ENCODE measurements around the gene CORO1C.
"Not testable (repeated sequence)": the region's sequence is repeated elsewhere in the genome, so short reads cannot be mapped to it uniquely, and the experiment has no call there.

The CORO1C gene

GRCh38 chr12:108666401-108666881 lies 64.9 kb downstream of the CORO1C start:
- Histone ChIP-seq H3K4me3 (ENCODE audit: low read length) (no peak overlapping the region), H3K9me3 (ENCODE audit: insufficient read depth, low read depth, low read length) (no peaks in the 10 kb centered on the region), H3K36me3 (ENCODE audit: insufficient read depth, low read length) (no peaks in the 10 kb centered on the region; the same call in 1 of the 2 replicates), H3K27ac (ENCODE audit: low read depth, low read length) (no peak overlapping the region), H3K27me3 (ENCODE audit: insufficient read depth, low read length) (no peaks in the 10 kb centered on the region), H3K4me1 (ENCODE audit: insufficient read depth, low read length) (peaks cover 23% of the 10 kb centered on the region), H3K9ac (ENCODE audit: low read depth, low read length) (no peak overlapping the region)
- WGBS, result 77% methylated on average over 3 of the region's 3 CpGs

DNA sequence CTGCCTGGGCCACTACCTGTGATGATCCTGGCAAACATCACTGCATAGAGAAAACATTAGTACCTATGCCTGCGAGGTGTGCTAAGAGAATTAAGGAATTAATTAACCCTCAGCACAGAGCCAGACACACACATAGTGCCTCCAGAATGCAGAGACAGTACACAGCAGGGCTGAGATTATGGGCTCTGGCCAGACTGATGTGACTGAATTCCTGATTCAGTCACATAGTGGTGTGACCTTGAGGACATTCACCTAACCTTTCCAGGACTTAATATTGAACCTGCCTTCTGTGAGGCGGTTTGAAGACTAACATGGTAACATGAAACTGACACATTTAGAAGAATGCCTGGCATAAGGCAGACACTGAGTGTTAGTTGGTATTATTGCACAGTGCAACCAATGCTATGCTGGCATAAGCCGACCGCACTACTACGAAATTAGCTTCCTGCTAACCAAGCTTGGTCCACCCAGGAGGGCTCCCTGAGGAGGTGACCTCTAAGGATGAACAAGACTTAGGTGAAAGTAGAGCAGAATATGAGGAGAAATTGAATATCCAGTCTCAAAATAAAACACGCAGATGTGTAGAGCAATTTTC lies 65.6 kb downstream of the CORO1C start:
- Histone ChIP-seq H3K4me3 (ENCODE audit: low read length) (no peak overlapping the region), H3K9ac (ENCODE audit: low read depth, low read length) (no peak overlapping the region), H3K4me1 (ENCODE audit: insufficient read depth, low read length) (peaks cover 26% of the 10 kb centered on the region), H3K36me3 (ENCODE audit: insufficient read depth, low read length) (peaks cover 4% of the 10 kb centered on the region), H3K27ac (ENCODE audit: low read depth, low read length) (no peak overlapping the region), H3K9me3 (ENCODE audit: insufficient read depth, low read depth, low read length) (no peaks in the 10 kb centered on the region), H3K27me3 (ENCODE audit: insufficient read depth, low read length) (no peaks in the 10 kb centered on the region)
- 95% methylated on average over 6 of the region's 6 CpGs for WGBS

DNA sequence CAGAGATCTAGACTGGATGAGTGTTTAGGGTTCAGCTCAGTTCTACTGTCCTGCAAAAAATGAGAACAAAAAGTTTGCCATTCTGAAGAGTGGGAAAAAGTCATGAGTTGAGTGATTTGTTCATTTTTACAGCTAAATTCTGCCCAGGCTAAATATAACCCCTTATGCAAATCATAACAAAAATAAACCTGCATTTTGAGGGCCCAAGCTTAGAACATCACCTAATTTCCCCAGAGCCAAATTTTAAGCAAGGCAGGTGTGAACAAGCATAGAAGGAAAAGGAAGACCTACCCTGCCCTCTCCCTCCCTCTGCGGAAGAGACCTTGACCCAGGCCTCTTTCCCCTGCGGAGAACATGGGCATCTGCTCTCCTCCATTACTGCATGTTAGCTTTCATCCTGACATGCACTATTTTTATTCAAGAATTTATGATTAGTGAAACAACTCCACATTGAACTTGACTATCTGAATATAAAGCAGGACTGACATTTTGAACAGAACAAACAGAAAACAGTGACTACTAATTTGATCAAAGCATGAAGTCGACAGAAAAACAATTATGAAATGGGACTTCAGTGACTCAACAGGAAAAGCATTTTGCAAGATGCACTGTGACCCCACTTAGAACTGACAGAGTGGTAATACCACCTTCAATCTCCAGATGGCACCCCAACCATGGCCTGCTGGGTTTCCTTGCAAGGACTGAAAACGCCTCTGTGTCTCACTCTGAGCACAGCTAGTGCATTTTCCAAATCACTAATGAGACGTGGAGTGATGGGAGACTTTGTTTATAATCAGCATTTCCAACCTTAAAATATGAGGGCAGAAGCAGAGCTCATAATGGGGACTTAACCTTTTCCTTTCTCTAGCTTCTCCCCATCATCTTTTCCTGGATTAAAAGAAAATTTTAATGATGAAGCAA lies 66.7 kb downstream of the CORO1C start:
- H3K9ac ChIP-seq (ENCODE audit: low read depth, low read length), result no peak overlapping the region
- H3K36me3 ChIP-seq (ENCODE audit: insufficient read depth, low read length), result peaks cover 7% of the 10 kb centered on the region
- no peaks in the 10 kb centered on the region for H3K9me3 ChIP-seq (ENCODE audit: insufficient read depth, low read depth, low read length)
- H3K4me3 ChIP-seq (ENCODE audit: low read length), result no peak overlapping the region
- peaks cover 22% of the 10 kb centered on the region for H3K4me1 ChIP-seq (ENCODE audit: insufficient read depth, low read length)
- 23% methylated on average over 4 of the region's 5 CpGs for WGBS
- H3K27me3 ChIP-seq (ENCODE audit: insufficient read depth, low read length), result no peaks in the 10 kb centered on the region
- H3K27ac ChIP-seq (ENCODE audit: low read depth, low read length), result 0 out of 2 replicates have a peak overlapping the region, but pooled peaks have one; percentile 2

DNA sequence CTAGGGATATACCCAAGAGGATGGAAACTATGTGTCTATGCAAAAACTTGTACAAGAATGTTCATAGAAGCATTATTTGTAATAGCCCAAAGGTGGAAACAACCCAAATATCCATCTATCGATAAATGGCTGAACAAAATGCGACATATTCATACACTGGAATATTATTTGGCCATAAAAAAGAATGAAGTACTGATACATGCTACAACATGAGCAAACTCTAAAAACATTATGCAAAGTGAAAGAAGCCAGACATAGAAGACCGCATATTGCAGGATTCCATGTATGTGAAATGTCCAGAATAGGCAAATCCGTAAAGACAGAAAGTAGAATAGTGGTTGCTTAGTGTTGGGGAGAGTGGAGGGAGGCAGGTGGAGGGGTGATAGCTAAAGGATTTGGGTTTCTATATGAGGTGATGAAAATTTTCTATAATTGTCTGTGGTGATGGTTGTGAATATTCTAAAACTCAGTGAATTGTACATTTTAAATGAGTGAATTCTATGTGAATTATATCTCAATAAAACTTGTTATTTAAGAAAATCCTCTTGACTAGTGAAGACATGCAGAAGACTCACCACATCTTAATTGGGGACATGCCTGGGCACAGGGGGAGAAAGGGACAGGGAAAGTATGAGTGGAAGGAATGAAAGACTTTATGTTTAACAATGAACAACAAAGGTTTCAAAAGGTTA lies 67.8 kb downstream of the CORO1C start:
- Histone ChIP-seq H3K9ac (ENCODE audit: low read depth, low read length) (no peak overlapping the region), H3K4me1 (ENCODE audit: insufficient read depth, low read length) (peaks cover 20% of the 10 kb centered on the region), H3K36me3 (ENCODE audit: insufficient read depth, low read length) (peaks cover 14% of the 10 kb centered on the region), H3K4me3 (ENCODE audit: low read length) (no peak overlapping the region), H3K27me3 (ENCODE audit: insufficient read depth, low read length) (no peaks in the 10 kb centered on the region), H3K9me3 (ENCODE audit: insufficient read depth, low read depth, low read length) (no peaks in the 10 kb centered on the region), H3K27ac (ENCODE audit: low read depth, low read length) (no peak overlapping the region)
- WGBS, result 95% methylated on average over 4 of the region's 4 CpGs

- 100% methylated on average over 2 of the region's 4 CpGs for WGBS
- H3K9me3 ChIP-seq (ENCODE audit: insufficient read depth, low read depth, low read length); H3K9ac ChIP-seq (ENCODE audit: low read depth, low read length); H3K4me3 ChIP-seq (ENCODE audit: low read length); H3K27me3 ChIP-seq (ENCODE audit: insufficient read depth, low read length); H3K27ac ChIP-seq (ENCODE audit: low read depth, low read length): not testable (repeated sequence)
- Histone ChIP-seq H3K4me1 (ENCODE audit: insufficient read depth, low read length) (peaks cover 18% of the 10 kb centered on the region), H3K36me3 (ENCODE audit: insufficient read depth, low read length) (peaks cover 49% of the 10 kb centered on the region)
Observed at GRCh38 chr12:108658115-108658514, 73.2 kb downstream of the CORO1C start.

DNA sequence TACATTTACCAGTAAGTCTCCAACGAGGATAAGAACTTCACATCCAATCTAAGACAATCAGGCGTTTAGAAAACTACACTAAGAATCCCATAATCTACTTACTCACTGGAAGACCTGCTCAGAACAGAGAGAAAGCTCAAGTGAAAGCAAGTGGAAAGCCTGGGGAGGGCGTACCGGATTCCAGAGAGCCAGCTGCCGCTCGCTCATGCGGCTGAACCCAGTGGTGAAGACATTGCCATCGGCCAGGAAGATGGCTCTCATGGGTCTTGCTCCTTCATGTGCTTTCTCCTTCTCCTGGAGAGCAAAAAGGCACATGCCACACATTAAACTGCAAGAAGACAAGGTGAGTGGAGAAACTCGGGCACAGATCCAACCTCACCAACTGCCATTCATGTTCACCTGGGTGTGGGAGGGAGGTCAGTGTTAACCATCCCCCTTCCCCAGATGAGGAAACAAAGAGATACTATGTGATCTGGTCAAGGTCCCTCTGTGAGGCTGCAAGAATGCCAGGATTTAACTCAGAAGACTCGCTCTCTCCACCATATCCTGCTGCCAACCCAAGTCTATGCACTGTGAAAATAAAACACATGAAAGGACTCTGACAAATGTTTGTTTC lies 74.1 kb downstream of the CORO1C start:
- WGBS, result 96% methylated on average over 10 of the region's 10 CpGs
- Histone ChIP-seq H3K36me3 (ENCODE audit: insufficient read depth, low read length) (peaks cover 57% of the 10 kb centered on the region), H3K4me1 (ENCODE audit: insufficient read depth, low read length) (peaks cover 27% of the 10 kb centered on the region)

DNA sequence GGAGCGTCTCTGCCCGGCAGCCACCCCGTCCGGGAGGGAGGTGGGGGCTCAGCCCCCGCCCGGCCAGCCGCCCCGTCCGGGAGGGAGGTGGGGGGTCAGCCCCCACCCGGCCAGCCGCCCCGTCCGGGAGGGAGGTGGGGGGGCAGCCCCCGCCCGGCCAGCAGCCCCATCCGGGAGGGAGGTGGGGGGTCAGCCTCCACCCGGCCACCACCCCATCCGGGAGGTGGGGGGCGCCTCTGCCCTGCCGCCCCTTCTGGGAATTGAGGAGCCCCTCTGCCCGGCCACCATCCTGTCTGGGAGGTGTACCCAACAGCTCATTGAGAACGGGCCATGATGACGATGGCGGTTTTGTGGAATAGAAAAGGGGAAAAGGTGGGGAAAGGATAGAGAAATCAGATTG lies 75.1 kb downstream of the CORO1C start:
- H3K27me3 ChIP-seq (ENCODE audit: insufficient read depth, low read length); H3K27ac ChIP-seq (ENCODE audit: low read depth, low read length); H3K4me3 ChIP-seq (ENCODE audit: low read length); H3K9ac ChIP-seq (ENCODE audit: low read depth, low read length); H3K9me3 ChIP-seq (ENCODE audit: insufficient read depth, low read depth, low read length): not testable (repeated sequence)
- H3K36me3 ChIP-seq (ENCODE audit: insufficient read depth, low read length), result peaks cover 66% of the 10 kb centered on the region
- H3K4me1 ChIP-seq (ENCODE audit: insufficient read depth, low read length), result peaks cover 29% of the 10 kb centered on the region
- WGBS, result 95% methylated on average over 24 of the region's 24 CpGs

More for the DNA sequence above, 74.1 kb downstream of the CORO1C start:
- no peak overlapping the region for H3K27ac ChIP-seq (ENCODE audit: low read depth, low read length)
- H3K9me3 ChIP-seq (ENCODE audit: insufficient read depth, low read depth, low read length), result no peaks in the 10 kb centered on the region
- H3K4me3 ChIP-seq (ENCODE audit: low read length), result no peak overlapping the region
- H3K27me3 ChIP-seq (ENCODE audit: insufficient read depth, low read length), result no peaks in the 10 kb centered on the region
- H3K9ac ChIP-seq (ENCODE audit: low read depth, low read length), result no peak overlapping the region

DNA sequence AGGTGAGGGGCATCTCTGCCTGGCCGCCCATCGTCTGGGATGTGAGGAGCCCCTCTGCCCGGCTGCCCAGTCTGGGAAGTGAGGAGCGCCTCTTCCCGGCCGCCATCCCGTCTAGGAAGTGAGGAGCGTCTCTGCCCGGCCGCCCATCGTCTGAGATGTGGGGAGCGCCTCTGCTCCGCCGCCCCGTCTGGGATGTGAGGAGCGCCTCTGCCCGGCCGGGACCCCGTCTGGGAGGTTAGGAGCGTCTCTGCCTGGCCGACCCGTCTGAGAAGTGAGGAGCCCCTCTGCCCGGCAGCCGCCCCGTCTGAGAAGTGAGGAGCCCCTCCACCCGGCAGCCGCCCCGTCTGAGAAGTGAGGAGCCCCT lies 75.5 kb downstream of the CORO1C start:
- H3K9me3 ChIP-seq (ENCODE audit: insufficient read depth, low read depth, low read length); H3K27ac ChIP-seq (ENCODE audit: low read depth, low read length); H3K9ac ChIP-seq (ENCODE audit: low read depth, low read length); H3K27me3 ChIP-seq (ENCODE audit: insufficient read depth, low read length); H3K4me3 ChIP-seq (ENCODE audit: low read length): not testable (repeated sequence)
- Histone ChIP-seq H3K4me1 (ENCODE audit: insufficient read depth, low read length) (peaks cover 27% of the 10 kb centered on the region), H3K36me3 (ENCODE audit: insufficient read depth, low read length) (peaks cover 67% of the 10 kb centered on the region)
- WGBS, result 98% methylated on average over 22 of the region's 28 CpGs

- not testable (repeated sequence) for H3K27ac ChIP-seq (ENCODE audit: low read depth, low read length); H3K9ac ChIP-seq (ENCODE audit: low read depth, low read length); H3K27me3 ChIP-seq (ENCODE audit: insufficient read depth, low read length); H3K4me3 ChIP-seq (ENCODE audit: low read length); H3K9me3 ChIP-seq (ENCODE audit: insufficient read depth, low read depth, low read length)
- H3K4me1 ChIP-seq (ENCODE audit: insufficient read depth, low read length), result peaks cover 21% of the 10 kb centered on the region; the same call in 1 of the 2 replicates
- 92% methylated on average over 8 of the region's 9 CpGs for WGBS
- peaks cover 75% of the 10 kb centered on the region for H3K36me3 ChIP-seq (ENCODE audit: insufficient read depth, low read length)
Observed at GRCh38 chr12:108654622-108655021, 76.7 kb downstream of the CORO1C start.

- WGBS, result 92% methylated on average over 3 of the region's 3 CpGs
- H3K36me3 ChIP-seq (ENCODE audit: insufficient read depth, low read length), result peaks cover 80% of the 10 kb centered on the region
Observed at GRCh38 chr12:108653922-108654321, 77.4 kb downstream of the CORO1C start.

More at GRCh38 chr12:108653922-108654321, 77.4 kb downstream of the CORO1C start:
- H3K4me3 ChIP-seq (ENCODE audit: low read length), result no peak overlapping the region
- no peak overlapping the region for H3K9ac ChIP-seq (ENCODE audit: low read depth, low read length)
- no peaks in the 10 kb centered on the region for H3K27me3 ChIP-seq (ENCODE audit: insufficient read depth, low read length)
- H3K4me1 ChIP-seq (ENCODE audit: insufficient read depth, low read length), result peaks cover 21% of the 10 kb centered on the region; the same call in 1 of the 2 replicates
- H3K9me3 ChIP-seq (ENCODE audit: insufficient read depth, low read depth, low read length), result no peaks in the 10 kb centered on the region
- H3K27ac ChIP-seq (ENCODE audit: low read depth, low read length), result no peak overlapping the region

All from HUES64 (cell line).